ENCODE data around the gene PLA2G4D.

DNA sequence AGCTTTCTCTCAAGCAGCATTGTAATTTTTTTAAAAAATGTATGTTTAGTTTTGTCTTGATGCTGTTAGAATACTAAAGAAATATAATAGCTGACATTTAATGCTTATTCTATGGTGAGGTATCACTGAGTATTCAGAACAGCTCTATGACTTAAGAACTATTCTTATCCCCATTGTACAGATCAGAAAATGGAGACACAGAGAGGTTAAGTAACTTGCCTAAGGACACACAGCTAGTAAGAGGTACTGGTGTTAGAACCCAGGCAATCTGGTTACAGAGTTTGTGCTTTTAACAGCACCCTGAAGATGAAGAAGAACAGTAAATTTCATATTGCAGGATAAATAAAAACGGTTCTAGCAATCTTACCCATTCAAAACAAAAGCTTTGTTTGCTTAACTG is 15.5 kb downstream of the PLA2G4D start:
- TF ChIP-seq, protein P1, sequence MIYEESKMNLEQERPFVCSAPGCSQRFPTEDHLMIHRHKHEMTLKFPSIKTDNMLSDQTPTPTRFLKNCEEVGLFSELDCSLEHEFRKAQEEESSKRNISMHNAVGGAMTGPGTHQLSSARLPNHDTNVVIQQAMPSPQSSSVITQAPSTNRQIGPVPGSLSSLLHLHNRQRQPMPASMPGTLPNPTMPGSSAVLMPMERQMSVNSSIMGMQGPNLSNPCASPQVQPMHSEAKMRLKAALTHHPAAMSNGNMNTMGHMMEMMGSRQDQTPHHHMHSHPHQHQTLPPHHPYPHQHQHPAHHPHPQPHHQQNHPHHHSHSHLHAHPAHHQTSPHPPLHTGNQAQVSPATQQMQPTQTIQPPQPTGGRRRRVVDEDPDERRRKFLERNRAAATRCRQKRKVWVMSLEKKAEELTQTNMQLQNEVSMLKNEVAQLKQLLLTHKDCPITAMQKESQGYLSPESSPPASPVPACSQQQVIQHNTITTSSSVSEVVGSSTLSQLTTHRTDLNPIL (CRISPR knock-in tag; IDR thresholded peaks at IDR 0.05; ENCODE audit: low read depth), result no peak
- TF ChIP-seq TOX (CRISPR knock-in tag; IDR thresholded peaks at IDR 0.05; ENCODE audit: borderline replicate concordance), result no peak
- no peak for TF ChIP-seq BACH2 (CRISPR knock-in tag; IDR thresholded peaks at IDR 0.05; ENCODE audit: borderline replicate concordance)
- TF ChIP-seq, protein P2, sequence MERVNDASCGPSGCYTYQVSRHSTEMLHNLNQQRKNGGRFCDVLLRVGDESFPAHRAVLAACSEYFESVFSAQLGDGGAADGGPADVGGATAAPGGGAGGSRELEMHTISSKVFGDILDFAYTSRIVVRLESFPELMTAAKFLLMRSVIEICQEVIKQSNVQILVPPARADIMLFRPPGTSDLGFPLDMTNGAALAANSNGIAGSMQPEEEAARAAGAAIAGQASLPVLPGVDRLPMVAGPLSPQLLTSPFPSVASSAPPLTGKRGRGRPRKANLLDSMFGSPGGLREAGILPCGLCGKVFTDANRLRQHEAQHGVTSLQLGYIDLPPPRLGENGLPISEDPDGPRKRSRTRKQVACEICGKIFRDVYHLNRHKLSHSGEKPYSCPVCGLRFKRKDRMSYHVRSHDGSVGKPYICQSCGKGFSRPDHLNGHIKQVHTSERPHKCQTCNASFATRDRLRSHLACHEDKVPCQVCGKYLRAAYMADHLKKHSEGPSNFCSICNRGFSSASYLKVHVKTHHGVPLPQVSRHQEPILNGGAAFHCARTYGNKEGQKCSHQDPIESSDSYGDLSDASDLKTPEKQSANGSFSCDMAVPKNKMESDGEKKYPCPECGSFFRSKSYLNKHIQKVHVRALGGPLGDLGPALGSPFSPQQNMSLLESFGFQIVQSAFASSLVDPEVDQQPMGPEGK (CRISPR knock-in tag; IDR thresholded peaks at IDR 0.05; ENCODE audit: borderline replicate concordance), result no peak
- no peak for TF ChIP-seq RARB (CRISPR knock-in tag; IDR thresholded peaks at IDR 0.05)
- no peak for TF ChIP-seq ZFP3 (CRISPR knock-in tag; IDR thresholded peaks at IDR 0.05)
- TF ChIP-seq ESRRG (CRISPR knock-in tag; IDR thresholded peaks at IDR 0.05), result no peak
